HFF-Myc (cell line): ENCODE data around the gene IMPDH1.
A peak's percentile ranks its signal among the peaks of the same experiment; 100 is the strongest.

Experiments used
- DNase-seq: peaks from one replicate; pipeline ENCODE4 v3.0.0-alpha.2; 2011; ENCODE audit warnings: low read depth; ENCODE audit errors: extremely low read depth
- H3K4me3 ChIP-seq: replicated peaks from 2 replicates; pipeline ENCODE4 v1.5.1; 2011; ENCODE audit warnings: low read depth, mild to moderate bottlenecking, control low read depth, low read length
- TF ChIP-seq, protein P1 (sequence below): IDR thresholded peaks from 2 replicates; pipeline ENCODE4 v1.5.1; 2012; ENCODE audit warnings: mild to moderate bottlenecking, low read depth, low read length, control low read depth; ENCODE audit errors: missing control alignments

Gene IMPDH1

DNA sequence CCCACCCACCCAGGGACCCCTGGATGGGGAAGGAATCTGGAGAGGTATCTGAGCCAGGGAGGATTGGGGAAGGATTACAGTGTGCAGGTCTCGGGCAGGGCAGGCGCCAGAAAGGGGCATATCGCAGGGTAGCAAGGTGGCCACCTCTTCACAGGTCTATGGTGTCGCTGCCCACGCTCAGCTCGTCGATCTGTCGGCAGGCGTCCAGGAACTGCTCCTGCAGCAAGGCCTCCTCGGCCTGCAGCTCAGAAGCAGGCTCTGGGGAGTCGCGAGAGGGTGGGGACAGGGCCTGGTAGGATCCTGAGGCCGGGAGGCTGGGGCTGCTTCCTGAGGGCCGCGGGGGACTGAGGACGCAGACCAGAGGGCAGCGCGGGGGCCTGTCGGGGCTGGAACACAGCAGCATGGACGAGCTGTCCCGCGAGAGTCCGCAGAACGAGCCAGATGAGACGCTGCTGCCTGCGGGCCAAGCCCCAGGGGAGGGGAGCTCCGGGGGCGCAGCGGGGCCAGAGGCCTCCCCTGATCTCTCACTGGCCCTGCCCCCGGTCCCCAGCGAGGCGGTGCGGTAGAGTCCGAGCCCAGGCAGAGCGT lies 59.0 kb downstream of the IMPDH1 start:
- H3K4me3 ChIP-seq = no peak overlapping the region
- TF ChIP-seq, protein P1, sequence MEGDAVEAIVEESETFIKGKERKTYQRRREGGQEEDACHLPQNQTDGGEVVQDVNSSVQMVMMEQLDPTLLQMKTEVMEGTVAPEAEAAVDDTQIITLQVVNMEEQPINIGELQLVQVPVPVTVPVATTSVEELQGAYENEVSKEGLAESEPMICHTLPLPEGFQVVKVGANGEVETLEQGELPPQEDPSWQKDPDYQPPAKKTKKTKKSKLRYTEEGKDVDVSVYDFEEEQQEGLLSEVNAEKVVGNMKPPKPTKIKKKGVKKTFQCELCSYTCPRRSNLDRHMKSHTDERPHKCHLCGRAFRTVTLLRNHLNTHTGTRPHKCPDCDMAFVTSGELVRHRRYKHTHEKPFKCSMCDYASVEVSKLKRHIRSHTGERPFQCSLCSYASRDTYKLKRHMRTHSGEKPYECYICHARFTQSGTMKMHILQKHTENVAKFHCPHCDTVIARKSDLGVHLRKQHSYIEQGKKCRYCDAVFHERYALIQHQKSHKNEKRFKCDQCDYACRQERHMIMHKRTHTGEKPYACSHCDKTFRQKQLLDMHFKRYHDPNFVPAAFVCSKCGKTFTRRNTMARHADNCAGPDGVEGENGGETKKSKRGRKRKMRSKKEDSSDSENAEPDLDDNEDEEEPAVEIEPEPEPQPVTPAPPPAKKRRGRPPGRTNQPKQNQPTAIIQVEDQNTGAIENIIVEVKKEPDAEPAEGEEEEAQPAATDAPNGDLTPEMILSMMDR = no peak
- DNase-seq = no peak

DNA sequence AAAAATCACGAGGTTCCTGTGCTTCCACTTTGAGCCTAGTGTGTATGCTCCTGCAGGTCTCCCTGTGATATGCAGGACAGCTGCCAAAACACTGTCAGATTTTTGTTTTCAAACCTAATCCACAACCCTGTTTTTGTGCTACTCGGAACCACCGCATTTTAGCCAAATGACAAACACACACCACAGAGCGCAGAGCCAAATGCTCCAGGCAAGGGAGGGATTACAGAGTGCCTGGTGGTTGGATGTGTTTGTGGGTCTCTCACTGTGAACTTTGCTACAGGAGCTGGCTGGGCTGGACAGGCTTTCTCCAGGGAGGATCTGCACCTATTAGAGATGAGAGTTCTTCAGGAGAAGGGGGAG lies 60.3 kb downstream of the IMPDH1 start:
- no peak overlapping the region for H3K4me3 ChIP-seq
- TF ChIP-seq, protein P1 = no peak
- DNase-seq = no peak

DNA sequence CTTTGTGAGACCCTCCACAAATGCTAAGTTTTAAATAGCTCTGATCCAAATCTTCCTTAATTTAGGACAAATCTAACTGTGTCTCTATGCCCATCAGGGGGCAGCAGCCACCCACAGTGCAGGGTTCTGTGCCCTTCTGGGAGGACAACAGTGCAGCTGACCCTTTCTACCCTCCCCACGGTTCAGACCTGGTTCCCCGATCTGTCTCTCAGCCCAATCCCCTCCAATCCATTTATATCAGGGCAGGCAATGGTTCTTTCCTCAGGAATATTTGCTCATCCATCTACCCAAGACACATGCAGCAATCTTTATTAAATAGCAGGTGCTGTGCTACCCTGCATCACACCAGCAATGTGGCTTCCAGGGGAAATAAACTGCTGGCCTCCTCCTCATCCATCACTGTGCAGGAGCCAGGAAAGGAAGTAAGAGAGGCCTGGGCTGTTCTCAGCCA lies 62.1 kb downstream of the IMPDH1 start:
- H3K4me3 ChIP-seq = no peak overlapping the region
- TF ChIP-seq, protein P1 = peak; percentile 74
- no peak for DNase-seq

DNA sequence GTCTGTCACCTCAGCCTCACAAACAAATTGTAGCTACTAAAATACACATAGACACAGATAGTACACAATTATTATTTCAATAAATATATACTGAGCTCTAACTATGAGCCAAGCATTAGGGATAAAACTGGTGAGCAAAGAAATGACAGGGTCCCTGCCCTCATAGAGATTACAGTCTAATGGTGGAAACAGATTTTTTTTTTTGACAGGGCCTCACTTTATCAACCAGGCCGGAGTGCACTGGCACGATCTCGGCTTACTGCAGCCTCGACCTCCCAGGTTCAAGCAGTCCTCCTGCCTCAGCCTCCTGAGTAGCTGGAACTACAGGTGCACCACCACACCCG lies 65.4 kb downstream of the IMPDH1 start:
- TF ChIP-seq, protein P1 = no peak
- H3K4me3 ChIP-seq = no peak overlapping the region
- no peak for DNase-seq

DNA sequence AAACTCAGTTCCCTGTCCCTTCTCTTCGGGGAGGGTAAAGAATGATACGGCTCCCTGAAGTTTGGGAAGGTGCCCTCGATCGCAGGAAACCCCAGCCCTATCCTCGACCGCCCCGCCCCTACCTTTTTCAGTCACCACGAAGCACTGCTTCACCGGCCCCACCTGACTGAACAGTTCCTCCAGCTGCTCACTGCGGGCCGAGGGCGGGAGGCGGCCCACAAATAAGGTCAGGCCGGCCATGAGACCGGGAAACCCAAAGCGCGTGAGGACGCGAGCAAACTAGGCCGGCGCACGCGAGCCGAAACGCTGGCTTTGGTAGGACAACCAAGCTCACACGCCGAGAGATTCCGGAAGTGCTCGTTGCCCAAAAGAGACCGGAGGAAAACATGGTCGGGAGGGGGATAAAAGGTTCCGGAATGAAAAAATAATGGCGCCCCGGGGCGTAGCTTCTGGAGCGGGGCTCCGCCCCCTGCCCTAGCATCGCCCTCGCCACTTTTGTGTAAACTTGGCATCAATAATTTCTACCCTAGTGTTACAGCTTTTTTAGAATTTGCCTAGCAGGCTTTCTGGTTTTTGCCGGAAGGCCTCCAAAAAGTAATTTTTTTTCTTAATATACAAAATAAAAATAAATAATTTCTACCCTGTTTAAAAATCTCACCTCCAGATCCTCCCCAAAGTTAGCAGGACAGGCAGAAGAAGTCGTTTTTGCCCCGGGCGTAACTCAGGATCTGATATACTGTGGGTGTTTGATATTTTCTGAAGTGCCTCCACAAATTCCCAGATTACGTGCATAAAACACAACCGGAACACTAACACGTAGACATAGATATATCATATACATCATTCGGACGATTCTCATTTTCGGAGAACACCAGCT lies 66.0 kb downstream of the IMPDH1 start, which contains the start of gene RBM28:
Gene RBM28, minus strand, starts transcription at position 355 of the 877 bp plus-strand sequence. Its CDS starts 115 bp downstream, at position 240.
- H3K4me3 ChIP-seq = peak within 1 kb of the TSS; percentile 83
- peak; percentile 83 for DNase-seq
- TF ChIP-seq, protein P1 = no peak
